ENCODE results near the gene RNF167. TPM values are rescaled to one million over a fixed set of nuclear protein-coding genes. Genes with fewer than 3 reads are reported as not detected.

Gene RNF167
- total and polyA plus RNA-seq, 4 donors: 15.9 to 72.6 (median 24.4) TPM

GRCh38 chr17:4949321-4950074 lies 9.4 kb downstream of the RNF167 start:
- peaks cover 8 to 59% (median 43%) of the 10 kb centered on the region in 4 donors for H3K4me1 ChIP-seq (ENCODE audit: control insufficient read depth in 4 of 4, insufficient read depth in 4 of 4, low read length in 3 of 4)

GRCh38 chr17:4950075-4950745 lies 10.1 kb downstream of the RNF167 start:
- 2% methylated on average over 52 of the region's 52 CpGs for WGBS
- Histone ChIP-seq H3K27ac (ENCODE audit: low read depth in 1 of 2, low read length in 2 of 2) (peak overlapping the region; percentile 95 to 96), H3K36me3 (ENCODE audit: control insufficient read depth in 4 of 4, insufficient read depth in 3 of 4, low read depth in 1 of 4, low read length in 3 of 4) (peaks cover 3 to 5% (median 4%) of the 10 kb centered on the region in 4 donors), H3K9me3 (ENCODE audit: control insufficient read depth in 4 of 4, low read length in 3 of 4) (no peaks in the 10 kb centered on the region), H3K9ac (ENCODE audit: low read depth in 1 of 2, low read length in 2 of 2) (peak overlapping the region; percentile 66 to 69), H3K4me1 (ENCODE audit: control insufficient read depth in 4 of 4, insufficient read depth in 4 of 4, low read length in 3 of 4) (peaks cover 9 to 55% (median 42%) of the 10 kb centered on the region in 4 donors), H3K4me3 (ENCODE audit: low read depth in 1 of 3, low read length in 3 of 3) (peak overlapping the region; percentile 53 to 91 (median 56)), H3K27me3 (ENCODE audit: control insufficient read depth in 4 of 4, insufficient read depth in 4 of 4, low read length in 3 of 4) (no peaks in the 10 kb centered on the region)
- TF ChIP-seq JUND (IDR thresholded peaks at IDR 0.05) (no peak), NR2F2 (IDR thresholded peaks at IDR 0.05) (no peak), YY1 (IDR thresholded peaks at IDR 0.05) (peak; percentile 2), GABPA (IDR thresholded peaks at IDR 0.05 in 1 of 2, conservative IDR thresholded peaks at IDR 0.05 in 1 of 2) (peak in 1 of 2 donors; percentile 7)
- peak; percentile 74 for DNase-seq (ENCODE audit: low spot score)

More at GRCh38 chr17:4949321-4950074, 9.4 kb downstream of the RNF167 start:
- no peaks in the 10 kb centered on the region for H3K9me3 ChIP-seq (ENCODE audit: control insufficient read depth in 4 of 4, low read length in 3 of 4)
- peak overlapping the region; percentile 51 to 85 for H3K9ac ChIP-seq (ENCODE audit: low read depth in 1 of 2, low read length in 2 of 2)
- DNase-seq (ENCODE audit: low spot score): peak; percentile 74
- H3K27me3 ChIP-seq (ENCODE audit: control insufficient read depth in 4 of 4, insufficient read depth in 4 of 4, low read length in 3 of 4): no peaks in the 10 kb centered on the region
- under 1% methylated on average over 75 of the region's 75 CpGs for WGBS
- H3K27ac ChIP-seq (ENCODE audit: low read depth in 1 of 2, low read length in 2 of 2): peak overlapping the region; percentile 95 to 96
- H3K36me3 ChIP-seq (ENCODE audit: control insufficient read depth in 4 of 4, insufficient read depth in 3 of 4, low read depth in 1 of 4, low read length in 3 of 4): peaks cover 3 to 12% (median 5%) of the 10 kb centered on the region in 4 donors
- TF ChIP-seq GABPA (IDR thresholded peaks at IDR 0.05 in 1 of 2, conservative IDR thresholded peaks at IDR 0.05 in 1 of 2): peak in 1 of 2 donors; percentile 17
- TF ChIP-seq RXRA (IDR thresholded peaks at IDR 0.05): peak; percentile 57 to 77
- TF ChIP-seq NR2F2 (IDR thresholded peaks at IDR 0.05): peak; percentile 77
- TF ChIP-seq YY1 (IDR thresholded peaks at IDR 0.05): no peak
- TF ChIP-seq HNF4G (IDR thresholded peaks at IDR 0.05): no peak
- TF ChIP-seq HNF4A (conservative IDR thresholded peaks at IDR 0.05): peak in 1 of 2 donors; percentile 40
- H3K4me3 ChIP-seq (ENCODE audit: low read depth in 1 of 3, low read length in 3 of 3): peak overlapping the region; percentile 66 to 91 (median 76)

- Histone ChIP-seq H3K4me1 (ENCODE audit: control insufficient read depth in 4 of 4, insufficient read depth in 4 of 4, low read length in 3 of 4) (peaks cover 10 to 55% (median 42%) of the 10 kb centered on the region in 4 donors), H3K4me3 (ENCODE audit: low read depth in 1 of 3, low read length in 3 of 3) (peak within 1 kb of the TSS; percentile 53 to 91 (median 56)), H3K9me3 (ENCODE audit: control insufficient read depth in 4 of 4, low read length in 3 of 4) (no peaks in the 10 kb centered on the region), H3K9ac (ENCODE audit: low read depth in 1 of 2, low read length in 2 of 2) (peak within 1 kb of the TSS; percentile 66 to 69), H3K27ac (ENCODE audit: low read depth in 1 of 2, low read length in 2 of 2) (peak within 1 kb of the TSS; percentile 95 to 96), H3K27me3 (ENCODE audit: control insufficient read depth in 4 of 4, insufficient read depth in 4 of 4, low read length in 3 of 4) (no peaks in the 10 kb centered on the region), H3K36me3 (ENCODE audit: control insufficient read depth in 4 of 4, insufficient read depth in 3 of 4, low read depth in 1 of 4, low read length in 3 of 4) (peaks cover 0 to 2% (median under 1%) of the 10 kb centered on the region in 4 donors)
- 20% methylated on average over 7 of the region's 7 CpGs for WGBS
- DNase-seq (ENCODE audit: low spot score): peak; percentile 74
- TF ChIP-seq TAF1 (conservative IDR thresholded peaks at IDR 0.05): peak; percentile 49
- TF ChIP-seq RXRA (IDR thresholded peaks at IDR 0.05): peak; percentile 38 to 58
- no peak for TF ChIP-seq FOXA2 (IDR thresholded peaks at IDR 0.05)
- peak; percentile 54 for TF ChIP-seq HNF4G (IDR thresholded peaks at IDR 0.05)
- TF ChIP-seq SP1 (IDR thresholded peaks at IDR 0.05): peak; percentile 81
- TF ChIP-seq CTCF (IDR thresholded peaks at IDR 0.05; ENCODE audit: low read depth, low read length, missing input control): no peak
- peak in 1 of 2 donors; percentile 20 for TF ChIP-seq JUND (IDR thresholded peaks at IDR 0.05)
- TF ChIP-seq REST (IDR thresholded peaks at IDR 0.05): peak; percentile 22
- TF ChIP-seq ATF3 (IDR thresholded peaks at IDR 0.05): no peak
- TF ChIP-seq HNF4A (conservative IDR thresholded peaks at IDR 0.05): peak; percentile 72 to 79
- peak; percentile 63 for TF ChIP-seq NR2F2 (IDR thresholded peaks at IDR 0.05)
- TF ChIP-seq YY1 (IDR thresholded peaks at IDR 0.05): no peak
- no peak for TF ChIP-seq GABPA (IDR thresholded peaks at IDR 0.05 in 1 of 2, conservative IDR thresholded peaks at IDR 0.05 in 1 of 2)
- TF ChIP-seq ZBTB33 (IDR thresholded peaks at IDR 0.05): peak; percentile 45
- TF ChIP-seq FOXA1 (IDR thresholded peaks at IDR 0.05): no peak
- no peak for TF ChIP-seq MAX (IDR thresholded peaks at IDR 0.05)
Observed at GRCh38 chr17:4950746-4951204, 10.7 kb downstream of the RNF167 start, which contains the start of gene ENO3. Gene ENO3 (plus strand): TSS chr17:4951119. CDS start chr17:4951830, 711 bp downstream.

All from liver (tissue), 9 donors.